ENCODE data around the gene EWSR1. TPM values are rescaled to one million over a fixed set of nuclear protein-coding genes. Genes with fewer than 3 reads are reported as not detected.

The EWSR1 gene
- total and polyA plus RNA-seq, 2 experiments from 2014 or later = 391 to 427 TPM

DNA sequence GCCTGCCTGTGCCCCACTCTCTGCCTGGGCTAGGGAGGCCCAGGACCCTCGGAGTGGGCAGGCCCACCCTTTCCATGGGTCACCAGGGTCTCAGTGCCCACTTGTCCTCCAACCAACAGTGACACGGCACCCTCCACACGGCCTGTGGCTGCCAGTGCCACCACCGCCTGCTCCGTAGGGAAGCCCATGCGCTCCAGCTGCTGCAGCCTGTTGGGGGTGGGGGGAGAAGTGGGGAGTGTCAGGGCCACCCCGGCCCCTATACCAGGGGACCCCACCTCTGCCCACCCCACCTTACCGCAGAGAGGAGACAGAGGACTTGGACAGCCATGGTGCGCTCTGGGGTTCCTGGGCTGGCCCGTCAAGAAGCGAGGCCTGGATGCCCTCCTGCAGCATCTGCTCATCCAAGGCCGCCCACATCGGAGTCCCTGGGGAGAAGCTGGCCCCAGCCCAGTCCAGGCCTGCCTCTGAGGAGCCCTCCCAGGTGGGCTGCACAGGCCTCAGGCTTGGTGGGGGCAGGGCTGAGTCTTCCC is 8.0 kb upstream of the EWSR1 start (continued):
- TF ChIP-seq, protein P1, sequence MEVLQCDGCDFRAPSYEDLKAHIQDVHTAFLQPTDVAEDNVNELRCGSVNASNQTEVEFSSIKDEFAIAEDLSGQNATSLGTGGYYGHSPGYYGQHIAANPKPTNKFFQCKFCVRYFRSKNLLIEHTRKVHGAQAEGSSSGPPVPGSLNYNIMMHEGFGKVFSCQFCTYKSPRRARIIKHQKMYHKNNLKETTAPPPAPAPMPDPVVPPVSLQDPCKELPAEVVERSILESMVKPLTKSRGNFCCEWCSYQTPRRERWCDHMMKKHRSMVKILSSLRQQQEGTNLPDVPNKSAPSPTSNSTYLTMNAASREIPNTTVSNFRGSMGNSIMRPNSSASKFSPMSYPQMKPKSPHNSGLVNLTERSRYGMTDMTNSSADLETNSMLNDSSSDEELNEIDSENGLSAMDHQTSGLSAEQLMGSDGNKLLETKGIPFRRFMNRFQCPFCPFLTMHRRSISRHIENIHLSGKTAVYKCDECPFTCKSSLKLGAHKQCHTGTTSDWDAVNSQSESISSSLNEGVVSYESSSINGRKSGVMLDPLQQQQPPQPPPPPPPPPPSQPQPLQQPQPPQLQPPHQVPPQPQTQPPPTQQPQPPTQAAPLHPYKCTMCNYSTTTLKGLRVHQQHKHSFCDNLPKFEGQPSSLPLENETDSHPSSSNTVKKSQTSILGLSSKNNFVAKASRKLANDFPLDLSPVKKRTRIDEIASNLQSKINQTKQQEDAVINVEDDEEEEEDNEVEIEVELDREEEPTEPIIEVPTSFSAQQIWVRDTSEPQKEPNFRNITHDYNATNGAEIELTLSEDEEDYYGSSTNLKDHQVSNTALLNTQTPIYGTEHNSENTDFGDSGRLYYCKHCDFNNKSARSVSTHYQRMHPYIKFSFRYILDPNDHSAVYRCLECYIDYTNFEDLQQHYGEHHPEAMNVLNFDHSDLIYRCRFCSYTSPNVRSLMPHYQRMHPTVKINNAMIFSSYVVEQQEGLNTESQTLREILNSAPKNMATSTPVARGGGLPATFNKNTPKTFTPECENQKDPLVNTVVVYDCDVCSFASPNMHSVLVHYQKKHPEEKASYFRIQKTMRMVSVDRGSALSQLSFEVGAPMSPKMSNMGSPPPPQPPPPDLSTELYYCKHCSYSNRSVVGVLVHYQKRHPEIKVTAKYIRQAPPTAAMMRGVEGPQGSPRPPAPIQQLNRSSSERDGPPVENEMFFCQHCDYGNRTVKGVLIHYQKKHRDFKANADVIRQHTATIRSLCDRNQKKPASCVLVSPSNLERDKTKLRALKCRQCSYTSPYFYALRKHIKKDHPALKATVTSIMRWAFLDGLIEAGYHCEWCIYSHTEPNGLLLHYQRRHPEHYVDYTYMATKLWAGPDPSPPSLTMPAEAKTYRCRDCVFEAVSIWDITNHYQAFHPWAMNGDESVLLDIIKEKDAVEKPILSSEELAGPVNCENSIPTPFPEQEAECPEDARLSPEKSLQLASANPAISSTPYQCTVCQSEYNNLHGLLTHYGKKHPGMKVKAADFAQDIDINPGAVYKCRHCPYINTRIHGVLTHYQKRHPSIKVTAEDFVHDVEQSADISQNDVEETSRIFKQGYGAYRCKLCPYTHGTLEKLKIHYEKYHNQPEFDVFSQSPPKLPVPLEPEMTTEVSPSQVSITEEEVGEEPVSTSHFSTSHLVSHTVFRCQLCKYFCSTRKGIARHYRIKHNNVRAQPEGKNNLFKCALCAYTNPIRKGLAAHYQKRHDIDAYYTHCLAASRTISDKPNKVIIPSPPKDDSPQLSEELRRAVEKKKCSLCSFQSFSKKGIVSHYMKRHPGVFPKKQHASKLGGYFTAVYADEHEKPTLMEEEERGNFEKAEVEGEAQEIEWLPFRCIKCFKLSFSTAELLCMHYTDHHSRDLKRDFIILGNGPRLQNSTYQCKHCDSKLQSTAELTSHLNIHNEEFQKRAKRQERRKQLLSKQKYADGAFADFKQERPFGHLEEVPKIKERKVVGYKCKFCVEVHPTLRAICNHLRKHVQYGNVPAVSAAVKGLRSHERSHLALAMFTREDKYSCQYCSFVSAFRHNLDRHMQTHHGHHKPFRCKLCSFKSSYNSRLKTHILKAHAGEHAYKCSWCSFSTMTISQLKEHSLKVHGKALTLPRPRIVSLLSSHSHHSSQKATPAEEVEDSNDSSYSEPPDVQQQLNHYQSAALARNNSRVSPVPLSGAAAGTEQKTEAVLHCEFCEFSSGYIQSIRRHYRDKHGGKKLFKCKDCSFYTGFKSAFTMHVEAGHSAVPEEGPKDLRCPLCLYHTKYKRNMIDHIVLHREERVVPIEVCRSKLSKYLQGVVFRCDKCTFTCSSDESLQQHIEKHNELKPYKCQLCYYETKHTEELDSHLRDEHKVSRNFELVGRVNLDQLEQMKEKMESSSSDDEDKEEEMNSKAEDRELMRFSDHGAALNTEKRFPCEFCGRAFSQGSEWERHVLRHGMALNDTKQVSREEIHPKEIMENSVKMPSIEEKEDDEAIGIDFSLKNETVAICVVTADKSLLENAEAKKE (CRISPR knock-in tag; IDR thresholded peaks at IDR 0.05) = no peak
- TF ChIP-seq STAT1 (IDR thresholded peaks at IDR 0.05; ENCODE audit: unreplicated experiment) = no peak

DNA sequence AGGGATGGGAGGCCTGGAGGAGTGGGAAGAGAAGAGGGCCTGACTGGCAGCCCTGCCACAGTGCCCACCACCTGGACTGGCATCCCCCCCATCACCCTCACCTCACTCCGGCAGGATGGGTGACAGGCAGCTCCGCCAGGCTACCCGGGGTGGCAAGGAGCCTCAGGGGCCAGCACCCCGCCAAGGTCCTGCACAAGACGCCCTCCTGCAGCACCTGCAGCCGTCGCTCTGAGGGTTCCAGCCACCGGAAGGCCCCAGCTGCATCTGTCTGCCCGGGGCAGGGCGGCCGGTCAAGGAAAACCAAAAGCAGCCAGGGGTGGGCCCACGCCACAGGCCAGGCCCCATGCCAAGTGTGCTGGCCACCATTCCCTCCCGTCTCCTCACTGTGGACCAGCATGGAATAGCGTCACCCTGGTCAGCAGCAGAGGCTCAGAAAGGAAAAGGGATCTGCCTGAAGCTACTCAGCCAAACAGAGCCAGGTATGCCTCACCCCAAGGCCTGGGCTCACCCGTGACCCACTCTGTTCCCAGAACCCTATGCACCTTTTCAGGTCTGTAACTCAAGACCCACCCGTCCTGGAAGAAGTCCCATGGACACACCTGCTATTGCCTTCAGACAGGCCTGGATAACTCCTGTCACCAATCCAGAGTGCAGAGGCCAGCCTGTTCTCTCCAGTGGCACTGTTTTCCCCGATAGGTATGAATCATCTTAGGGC is 7.3 kb upstream of the EWSR1 start:
- Mint-ChIP-seq H3K4me3 (no peak overlapping the region), H3K9me3 (no peaks in the 10 kb centered on the region), H3K27me3 (ENCODE audit: insufficient read depth, low read depth, poor library complexity) (peaks cover 11% of the 10 kb centered on the region), H3K27ac (no peak overlapping the region), H3K4me1 (no peaks in the 10 kb centered on the region; the same call in 2 of the 3 replicates), H3K36me3 (ENCODE audit: low read depth) (peaks cover 23% of the 10 kb centered on the region)
- H4K20me1 ChIP-seq (replicated peaks; ENCODE audit: insufficient read depth) = no peaks in the 10 kb centered on the region; the same call in 1 of the 2 replicates
- DNase-seq (ENCODE audit: low spot score) = no peak
- 0 out of 2 replicates have a peak, but pooled peaks cover 1% of the 10 kb centered on the region for H3F3A ChIP-seq (replicated peaks; ENCODE audit: low read depth)
- no peak for ATAC-seq
- 0 out of 2 replicates have a peak, but pooled peaks cover 5% of the 10 kb centered on the region for H3K4me1 ChIP-seq (ENCODE audit: insufficient read depth)
- H2AFZ ChIP-seq = no peak overlapping the region
- H3K27ac ChIP-seq (ENCODE audit: low read depth) = no peak overlapping the region
- no peaks in the 10 kb centered on the region; the same call in 1 of the 2 replicates for H3K79me2 ChIP-seq (replicated peaks; ENCODE audit: insufficient read depth)
- H3K27me3 ChIP-seq (ENCODE audit: insufficient read depth) = no peaks in the 10 kb centered on the region
- H3K9me2 ChIP-seq (ENCODE audit: insufficient read depth) = no peaks in the 10 kb centered on the region
- no peak overlapping the region for H3K4me2 ChIP-seq
- H3K36me3 ChIP-seq (ENCODE audit: insufficient read depth) = peaks cover 11% of the 10 kb centered on the region; the same call in 1 of the 2 replicates
- H3K4me3 ChIP-seq = no peak overlapping the region
- TF ChIP-seq NANOG (IDR thresholded peaks at IDR 0.05; ENCODE audit: borderline replicate concordance) = no peak
- TF ChIP-seq, protein P2, sequence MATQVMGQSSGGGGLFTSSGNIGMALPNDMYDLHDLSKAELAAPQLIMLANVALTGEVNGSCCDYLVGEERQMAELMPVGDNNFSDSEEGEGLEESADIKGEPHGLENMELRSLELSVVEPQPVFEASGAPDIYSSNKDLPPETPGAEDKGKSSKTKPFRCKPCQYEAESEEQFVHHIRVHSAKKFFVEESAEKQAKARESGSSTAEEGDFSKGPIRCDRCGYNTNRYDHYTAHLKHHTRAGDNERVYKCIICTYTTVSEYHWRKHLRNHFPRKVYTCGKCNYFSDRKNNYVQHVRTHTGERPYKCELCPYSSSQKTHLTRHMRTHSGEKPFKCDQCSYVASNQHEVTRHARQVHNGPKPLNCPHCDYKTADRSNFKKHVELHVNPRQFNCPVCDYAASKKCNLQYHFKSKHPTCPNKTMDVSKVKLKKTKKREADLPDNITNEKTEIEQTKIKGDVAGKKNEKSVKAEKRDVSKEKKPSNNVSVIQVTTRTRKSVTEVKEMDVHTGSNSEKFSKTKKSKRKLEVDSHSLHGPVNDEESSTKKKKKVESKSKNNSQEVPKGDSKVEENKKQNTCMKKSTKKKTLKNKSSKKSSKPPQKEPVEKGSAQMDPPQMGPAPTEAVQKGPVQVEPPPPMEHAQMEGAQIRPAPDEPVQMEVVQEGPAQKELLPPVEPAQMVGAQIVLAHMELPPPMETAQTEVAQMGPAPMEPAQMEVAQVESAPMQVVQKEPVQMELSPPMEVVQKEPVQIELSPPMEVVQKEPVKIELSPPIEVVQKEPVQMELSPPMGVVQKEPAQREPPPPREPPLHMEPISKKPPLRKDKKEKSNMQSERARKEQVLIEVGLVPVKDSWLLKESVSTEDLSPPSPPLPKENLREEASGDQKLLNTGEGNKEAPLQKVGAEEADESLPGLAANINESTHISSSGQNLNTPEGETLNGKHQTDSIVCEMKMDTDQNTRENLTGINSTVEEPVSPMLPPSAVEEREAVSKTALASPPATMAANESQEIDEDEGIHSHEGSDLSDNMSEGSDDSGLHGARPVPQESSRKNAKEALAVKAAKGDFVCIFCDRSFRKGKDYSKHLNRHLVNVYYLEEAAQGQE (IDR thresholded peaks at IDR 0.05; ENCODE audit: unreplicated experiment) = no peak
- TF ChIP-seq ZNF114 (CRISPR knock-in tag; IDR thresholded peaks at IDR 0.05) = no peak
- TF ChIP-seq POLR2AphosphoS5 (IDR thresholded peaks at IDR 0.05; ENCODE audit: low read depth) = no peak
- TF ChIP-seq, protein P3, sequence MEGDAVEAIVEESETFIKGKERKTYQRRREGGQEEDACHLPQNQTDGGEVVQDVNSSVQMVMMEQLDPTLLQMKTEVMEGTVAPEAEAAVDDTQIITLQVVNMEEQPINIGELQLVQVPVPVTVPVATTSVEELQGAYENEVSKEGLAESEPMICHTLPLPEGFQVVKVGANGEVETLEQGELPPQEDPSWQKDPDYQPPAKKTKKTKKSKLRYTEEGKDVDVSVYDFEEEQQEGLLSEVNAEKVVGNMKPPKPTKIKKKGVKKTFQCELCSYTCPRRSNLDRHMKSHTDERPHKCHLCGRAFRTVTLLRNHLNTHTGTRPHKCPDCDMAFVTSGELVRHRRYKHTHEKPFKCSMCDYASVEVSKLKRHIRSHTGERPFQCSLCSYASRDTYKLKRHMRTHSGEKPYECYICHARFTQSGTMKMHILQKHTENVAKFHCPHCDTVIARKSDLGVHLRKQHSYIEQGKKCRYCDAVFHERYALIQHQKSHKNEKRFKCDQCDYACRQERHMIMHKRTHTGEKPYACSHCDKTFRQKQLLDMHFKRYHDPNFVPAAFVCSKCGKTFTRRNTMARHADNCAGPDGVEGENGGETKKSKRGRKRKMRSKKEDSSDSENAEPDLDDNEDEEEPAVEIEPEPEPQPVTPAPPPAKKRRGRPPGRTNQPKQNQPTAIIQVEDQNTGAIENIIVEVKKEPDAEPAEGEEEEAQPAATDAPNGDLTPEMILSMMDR (conservative IDR thresholded peaks at IDR 0.05; ENCODE audit: low read depth in 2 of 2) = no peak

Data from GM23338 (cell line).